SH-SY5Y (cell line): ENCODE results near the gene MALRD1.

ENCODE experiments used
- GATA2 ChIP-seq: IDR thresholded peaks from 2 replicates; pipeline ENCODE4 v1.6.1; 2011; ENCODE audit warnings: mild to moderate bottlenecking, low read depth, low read length
- GATA3 ChIP-seq: IDR thresholded peaks from 2 replicates; pipeline ENCODE4 v1.6.1; 2011; ENCODE audit warnings: low read depth, mild to moderate bottlenecking, low read length, moderate library complexity

DNA sequence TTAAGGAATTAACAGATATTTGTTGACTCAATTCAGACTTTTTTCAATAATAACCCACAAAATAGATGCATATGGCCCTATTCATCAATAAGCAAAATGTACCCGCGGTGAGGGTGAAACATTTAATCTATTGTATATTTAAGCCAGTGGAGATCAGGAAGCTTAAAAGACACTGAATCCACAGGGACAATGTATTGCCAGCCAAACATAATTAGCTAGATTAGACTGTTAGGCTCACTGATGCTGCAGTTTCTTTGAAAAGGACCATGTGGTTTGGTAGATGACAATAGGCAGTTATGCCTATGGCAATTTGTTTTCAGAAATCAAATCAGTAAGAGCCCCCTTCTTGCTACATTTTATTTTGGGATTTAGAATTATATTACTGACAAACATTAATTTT, 680.4 kb downstream of the MALRD1 start:
- TF ChIP-seq GATA3 (no peak), GATA2 (no peak)
